ENCODE results near the gene BRAT1. TPM values are rescaled to one million over a fixed set of nuclear protein-coding genes. Genes with fewer than 3 reads are reported as not detected.

The BRAT1 gene
- total RNA-seq, 4 donors from 2014 or later: 40.5 to 88.4 (median 60.6) TPM

DNA sequence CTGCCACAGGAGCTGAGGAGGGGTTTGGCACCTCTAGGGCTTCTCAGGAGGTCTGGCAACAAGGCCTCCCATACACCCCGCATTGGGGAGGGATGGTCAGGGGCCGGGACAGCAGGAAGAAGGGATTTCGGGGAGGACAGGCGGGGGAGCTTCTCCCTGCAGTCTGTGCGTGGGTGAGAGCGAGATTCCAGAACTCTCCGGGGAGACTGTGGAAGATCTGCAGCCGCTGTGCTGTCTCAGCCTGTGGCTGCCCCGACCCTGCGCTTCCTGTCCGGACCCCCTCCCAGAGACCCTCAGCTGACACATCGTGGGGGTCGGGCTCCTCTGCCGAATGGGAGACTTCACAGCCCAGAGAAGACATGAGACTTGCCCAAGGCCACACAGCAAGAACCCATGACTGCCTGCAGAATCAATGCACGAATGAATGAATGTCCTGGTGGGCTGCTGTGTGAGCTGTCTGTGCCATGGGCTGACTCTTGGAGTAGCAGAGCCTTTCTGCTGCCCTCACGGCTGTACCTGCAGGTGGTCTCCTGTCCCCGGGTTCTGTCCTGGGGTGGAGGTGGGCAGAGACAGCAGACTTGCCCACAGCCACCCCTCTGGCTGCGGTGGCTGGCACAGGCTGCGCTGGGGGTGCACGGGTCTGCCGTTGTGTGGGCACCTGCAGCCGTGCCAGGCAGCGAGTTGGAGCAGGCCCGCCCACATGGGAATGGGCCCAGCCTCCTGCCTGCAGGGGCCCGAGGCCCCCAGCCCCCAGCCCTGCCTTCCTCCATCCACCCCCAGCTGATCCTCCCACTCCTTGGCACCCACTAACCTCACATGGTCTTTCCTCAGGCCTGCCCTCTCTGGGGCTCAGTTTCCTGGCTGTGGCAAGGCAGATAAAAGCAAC lies 52.0 kb downstream of the BRAT1 start:
- no peak overlapping the region for H3K4me3 ChIP-seq (ENCODE audit: low read depth, poor library complexity, severe bottlenecking)
- TF ChIP-seq POLR2A (IDR thresholded peaks at IDR 0.05): no peak
- TF ChIP-seq, protein P1, sequence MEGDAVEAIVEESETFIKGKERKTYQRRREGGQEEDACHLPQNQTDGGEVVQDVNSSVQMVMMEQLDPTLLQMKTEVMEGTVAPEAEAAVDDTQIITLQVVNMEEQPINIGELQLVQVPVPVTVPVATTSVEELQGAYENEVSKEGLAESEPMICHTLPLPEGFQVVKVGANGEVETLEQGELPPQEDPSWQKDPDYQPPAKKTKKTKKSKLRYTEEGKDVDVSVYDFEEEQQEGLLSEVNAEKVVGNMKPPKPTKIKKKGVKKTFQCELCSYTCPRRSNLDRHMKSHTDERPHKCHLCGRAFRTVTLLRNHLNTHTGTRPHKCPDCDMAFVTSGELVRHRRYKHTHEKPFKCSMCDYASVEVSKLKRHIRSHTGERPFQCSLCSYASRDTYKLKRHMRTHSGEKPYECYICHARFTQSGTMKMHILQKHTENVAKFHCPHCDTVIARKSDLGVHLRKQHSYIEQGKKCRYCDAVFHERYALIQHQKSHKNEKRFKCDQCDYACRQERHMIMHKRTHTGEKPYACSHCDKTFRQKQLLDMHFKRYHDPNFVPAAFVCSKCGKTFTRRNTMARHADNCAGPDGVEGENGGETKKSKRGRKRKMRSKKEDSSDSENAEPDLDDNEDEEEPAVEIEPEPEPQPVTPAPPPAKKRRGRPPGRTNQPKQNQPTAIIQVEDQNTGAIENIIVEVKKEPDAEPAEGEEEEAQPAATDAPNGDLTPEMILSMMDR (IDR thresholded peaks at IDR 0.05): no peak
- intact Hi-C loops (cut with DNase I; ENCODE audit: low total_unique reads): no loop called here
- WGBS, 2 donors: 54 to 57% methylated on average over 19 to 20 of the region's 25 CpGs
- DNase-seq (ENCODE audit: low spot score in 2 of 2): no peak

DNA sequence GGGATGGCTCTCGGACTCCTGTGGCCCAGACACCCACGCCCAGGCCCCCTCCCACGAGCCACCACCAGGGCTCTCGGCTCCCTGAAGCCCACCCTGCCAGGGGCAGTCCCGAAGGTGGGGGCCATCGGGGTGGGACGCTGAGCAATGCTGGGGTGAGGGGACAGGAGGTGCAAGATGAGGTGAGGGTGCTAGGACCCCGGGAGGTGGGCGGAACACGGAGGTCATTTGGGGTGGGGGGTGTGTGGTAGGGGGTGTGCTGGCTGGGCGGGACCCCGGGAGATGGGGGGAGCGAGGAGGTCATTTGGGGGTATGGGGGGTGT lies 52.7 kb downstream of the BRAT1 start:
- H3K4me3 ChIP-seq (ENCODE audit: low read depth, poor library complexity, severe bottlenecking): no peak overlapping the region
- 60 to 76% methylated on average over 7 to 11 of the region's 13 CpGs for WGBS, 2 donors
- intact Hi-C loops (cut with DNase I; ENCODE audit: low total_unique reads): no loop called here
- no peak for DNase-seq (ENCODE audit: low spot score in 2 of 2)
- TF ChIP-seq, protein P1 (IDR thresholded peaks at IDR 0.05): no peak

DNA sequence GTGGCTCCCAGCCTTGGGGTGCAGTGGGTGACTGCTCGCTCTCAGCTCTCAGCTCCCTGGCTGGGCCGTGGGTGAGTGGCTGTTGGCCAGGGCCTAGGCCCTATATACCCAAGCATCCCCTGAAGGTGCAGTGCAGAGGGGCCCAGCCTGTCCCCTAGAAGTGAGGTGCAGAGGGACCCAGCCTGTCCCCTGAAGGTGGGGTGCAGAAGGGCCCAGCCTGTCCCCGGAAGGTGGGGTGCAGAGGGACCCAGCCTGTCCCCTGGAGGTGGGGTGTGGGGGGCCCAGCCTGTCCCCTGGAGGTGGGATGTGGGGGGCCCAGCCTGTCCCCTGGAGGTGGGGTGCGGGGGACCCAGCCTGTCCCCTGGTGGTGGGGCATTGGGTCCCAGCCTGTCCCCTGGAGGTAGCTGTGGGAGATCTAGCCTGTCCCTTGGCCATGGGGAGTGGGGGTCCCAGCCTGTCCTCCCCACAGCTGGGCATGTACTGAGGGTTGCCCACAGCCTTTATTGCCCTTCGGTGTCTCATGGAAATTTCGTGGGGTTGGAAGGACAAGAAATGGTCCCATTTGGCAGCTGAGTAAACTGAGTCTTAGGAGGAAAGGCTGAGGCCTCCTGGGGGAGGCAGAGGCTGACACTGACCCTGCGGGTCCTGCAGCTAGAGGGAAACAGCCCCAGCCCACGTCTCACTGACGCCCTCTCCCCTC lies 53.2 kb downstream of the BRAT1 start:
- DNase-seq (ENCODE audit: low spot score in 2 of 2): no peak
- intact Hi-C loops (cut with DNase I; ENCODE audit: low total_unique reads): no loop called here
- H3K4me3 ChIP-seq (ENCODE audit: low read depth, poor library complexity, severe bottlenecking): no peak overlapping the region
- TF ChIP-seq, protein P1 (IDR thresholded peaks at IDR 0.05): no peak
- TF ChIP-seq POLR2A (IDR thresholded peaks at IDR 0.05): no peak
- WGBS, 2 donors: 81 to 88% methylated on average over 5 to 7 of the region's 9 CpGs

DNA sequence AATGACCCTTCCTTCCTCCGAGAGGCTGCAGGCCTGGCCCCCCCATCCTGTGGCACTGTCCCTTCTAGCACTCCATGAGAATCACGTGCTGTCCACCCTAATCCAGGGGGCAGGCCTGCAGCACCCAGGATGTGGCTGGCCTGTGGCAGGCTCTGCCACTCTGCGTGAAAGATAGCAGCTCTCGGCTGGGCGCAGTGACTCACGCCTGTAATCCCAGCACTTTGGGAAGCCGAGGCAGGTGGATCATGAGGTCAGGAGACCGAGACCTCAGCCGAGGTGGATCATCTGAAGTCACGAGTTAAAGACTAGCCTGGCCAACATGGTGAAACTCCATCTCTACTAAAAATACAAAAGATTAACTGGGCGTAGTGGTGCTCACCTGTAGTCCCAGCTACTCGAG lies 54.6 kb downstream of the BRAT1 start:
- TF ChIP-seq, protein P1 (IDR thresholded peaks at IDR 0.05): no peak
- no peak for TF ChIP-seq POLR2A (IDR thresholded peaks at IDR 0.05)
- intact Hi-C loops (cut with DNase I; ENCODE audit: low total_unique reads): no loop called here
- H3K4me3 ChIP-seq (ENCODE audit: low read depth, poor library complexity, severe bottlenecking): no peak overlapping the region
- DNase-seq (ENCODE audit: low spot score in 2 of 2): no peak
- WGBS, 2 donors: 88 to 95% methylated on average over 11 to 12 of the region's 12 CpGs

DNA sequence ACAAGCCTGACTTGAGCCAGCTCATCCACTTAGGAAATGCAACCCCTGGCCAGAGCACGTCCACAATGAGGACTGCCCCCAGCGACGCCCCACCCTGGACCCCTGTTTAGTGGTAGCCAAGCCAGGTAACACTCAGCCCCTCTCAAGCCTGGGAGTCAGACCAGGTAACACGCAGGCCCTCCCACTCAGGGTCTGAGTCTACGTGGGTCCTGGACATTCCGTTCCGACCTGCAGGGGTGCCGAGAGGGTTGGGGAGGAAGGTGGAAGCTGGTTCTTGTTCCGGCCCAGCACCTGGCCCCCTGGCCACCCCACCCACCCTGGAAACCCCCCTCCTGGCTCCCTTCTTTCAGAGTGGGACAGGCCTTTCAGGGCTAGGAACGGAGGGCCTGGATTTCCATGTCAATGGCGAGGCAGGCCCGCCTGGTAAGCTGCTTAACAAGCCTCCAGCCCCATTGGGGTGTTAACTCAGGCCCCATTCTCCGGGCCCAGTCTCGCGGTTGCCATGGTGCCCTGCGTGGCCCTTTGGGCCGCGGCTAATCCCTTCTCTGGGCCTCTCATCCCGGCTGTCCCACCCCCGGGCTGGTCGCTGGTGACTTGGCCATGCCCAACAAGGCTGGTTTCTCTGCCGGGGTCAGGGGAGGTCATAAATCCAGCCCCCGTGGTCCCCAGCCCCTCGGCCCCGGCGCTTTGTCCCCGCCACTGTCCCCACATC lies 55.4 kb downstream of the BRAT1 start:
- 89 to 94% methylated on average over 24 to 27 of the region's 27 CpGs for WGBS, 2 donors
- no peak for DNase-seq (ENCODE audit: low spot score in 2 of 2)
- intact Hi-C loops (cut with DNase I; ENCODE audit: low total_unique reads): no loop called here
- no peak overlapping the region for H3K4me3 ChIP-seq (ENCODE audit: low read depth, poor library complexity, severe bottlenecking)
- no peak for TF ChIP-seq POLR2A (IDR thresholded peaks at IDR 0.05)
- TF ChIP-seq, protein P1 (IDR thresholded peaks at IDR 0.05): no peak

Measured in lower leg skin (tissue), 4 donors.